Measurements from ENCODE around the gene AP3D1.

DNA sequence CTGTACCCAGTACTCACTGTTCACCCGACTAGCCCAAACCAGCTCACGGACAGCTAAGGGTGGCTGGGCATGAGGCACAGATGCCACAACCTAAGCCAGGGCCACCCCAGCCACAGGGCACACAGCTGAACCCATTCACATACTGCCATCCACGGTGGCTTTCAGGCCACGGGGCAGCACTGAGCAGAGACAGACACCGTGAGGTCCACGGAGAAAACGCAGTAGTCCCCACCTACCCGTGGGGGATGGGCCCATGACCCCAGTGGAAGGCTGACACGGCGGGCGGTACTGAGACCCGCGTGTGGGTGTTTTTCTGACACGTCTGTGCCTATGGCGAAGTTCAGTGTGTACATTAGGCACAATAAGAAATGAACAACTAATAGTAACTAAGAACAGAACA lies 29.1 kb downstream of the AP3D1 start:
- TF ChIP-seq, protein P1, sequence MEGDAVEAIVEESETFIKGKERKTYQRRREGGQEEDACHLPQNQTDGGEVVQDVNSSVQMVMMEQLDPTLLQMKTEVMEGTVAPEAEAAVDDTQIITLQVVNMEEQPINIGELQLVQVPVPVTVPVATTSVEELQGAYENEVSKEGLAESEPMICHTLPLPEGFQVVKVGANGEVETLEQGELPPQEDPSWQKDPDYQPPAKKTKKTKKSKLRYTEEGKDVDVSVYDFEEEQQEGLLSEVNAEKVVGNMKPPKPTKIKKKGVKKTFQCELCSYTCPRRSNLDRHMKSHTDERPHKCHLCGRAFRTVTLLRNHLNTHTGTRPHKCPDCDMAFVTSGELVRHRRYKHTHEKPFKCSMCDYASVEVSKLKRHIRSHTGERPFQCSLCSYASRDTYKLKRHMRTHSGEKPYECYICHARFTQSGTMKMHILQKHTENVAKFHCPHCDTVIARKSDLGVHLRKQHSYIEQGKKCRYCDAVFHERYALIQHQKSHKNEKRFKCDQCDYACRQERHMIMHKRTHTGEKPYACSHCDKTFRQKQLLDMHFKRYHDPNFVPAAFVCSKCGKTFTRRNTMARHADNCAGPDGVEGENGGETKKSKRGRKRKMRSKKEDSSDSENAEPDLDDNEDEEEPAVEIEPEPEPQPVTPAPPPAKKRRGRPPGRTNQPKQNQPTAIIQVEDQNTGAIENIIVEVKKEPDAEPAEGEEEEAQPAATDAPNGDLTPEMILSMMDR (IDR thresholded peaks at IDR 0.05) = no peak
- TF ChIP-seq EZH2phosphoT487 (IDR thresholded peaks at IDR 0.05) (no peak), EZH2 (IDR thresholded peaks at IDR 0.05) (no peak)

Data from neural progenitor cell (in vitro differentiated cells).